Retinal pigment epithelial cell (primary cell): ENCODE results near the gene TUFT1.
"Not testable (repeated sequence)": the region's sequence is repeated elsewhere in the genome, so short reads cannot be mapped to it uniquely, and the experiment has no call there.

ENCODE experiments used
- DNase-seq: peaks from one replicate; pipeline ENCODE4 v3.0.0-alpha.2; 2010; ENCODE audit warnings: low read depth
- H3K4me3 ChIP-seq: 2 replicates; pipeline ENCODE4 v1.5.1; 2011; ENCODE audit warnings: mild to moderate bottlenecking, low read length, control low read depth, moderate library complexity
- CTCF ChIP-seq: conservative IDR thresholded peaks from 2 replicates; pipeline ENCODE4 v1.5.1; 2011; ENCODE audit warnings: low read depth, low read length, control low read depth, inconsistent platforms

TUFT1 gene

GRCh38 chr1:151615711-151616504 is 75.8 kb downstream of the TUFT1 start:
- H3K4me3 ChIP-seq = no peak overlapping the region
- no peak for TF ChIP-seq CTCF
- DNase-seq = no peak

DNA sequence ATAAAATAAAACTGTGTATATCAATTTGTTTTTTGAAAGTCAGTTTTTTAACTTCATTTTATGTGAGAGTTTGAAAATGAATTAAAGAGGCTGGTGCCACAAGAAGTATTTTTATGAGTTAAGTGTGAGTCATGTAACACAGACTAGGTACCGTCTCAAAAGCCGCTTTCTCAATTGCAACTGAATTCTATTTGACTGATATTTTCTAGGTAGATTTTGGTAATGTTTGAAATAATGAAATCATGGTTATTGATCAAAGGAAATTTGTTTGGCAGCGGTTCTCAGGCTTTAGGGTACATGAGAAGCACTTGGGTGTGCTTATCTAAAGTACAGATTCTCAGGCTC is 76.4 kb downstream of the TUFT1 start:
- DNase-seq = no peak
- H3K4me3 ChIP-seq = no peak overlapping the region
- TF ChIP-seq CTCF = no peak

GRCh38 chr1:151618003-151618402 is 77.9 kb downstream of the TUFT1 start:
- no peak for TF ChIP-seq CTCF
- no peak for DNase-seq

DNA sequence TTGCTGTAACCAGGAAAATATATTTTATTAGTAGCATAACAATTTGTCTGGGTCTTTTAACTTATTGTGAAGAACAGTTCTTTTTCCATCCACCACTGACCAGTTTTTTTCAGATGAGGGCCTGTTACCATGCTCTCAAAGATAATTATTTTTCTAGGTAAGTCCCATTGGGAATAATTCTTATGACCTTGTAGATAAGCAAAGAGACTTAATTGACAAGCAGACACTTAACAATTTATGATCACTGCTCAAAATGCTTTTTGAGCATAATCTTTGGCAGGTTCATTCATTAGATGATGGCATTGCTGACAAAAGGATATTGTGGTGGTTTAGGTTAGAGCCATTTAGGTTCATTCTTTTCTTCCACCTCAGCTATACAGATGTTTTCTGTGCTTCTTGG is 78.4 kb downstream of the TUFT1 start:
- H3K4me3 ChIP-seq = no peak overlapping the region
- no peak for DNase-seq
- TF ChIP-seq CTCF = no peak

More at GRCh38 chr1:151618003-151618402, 77.9 kb downstream of the TUFT1 start:
- H3K4me3 ChIP-seq = no peak overlapping the region

DNA sequence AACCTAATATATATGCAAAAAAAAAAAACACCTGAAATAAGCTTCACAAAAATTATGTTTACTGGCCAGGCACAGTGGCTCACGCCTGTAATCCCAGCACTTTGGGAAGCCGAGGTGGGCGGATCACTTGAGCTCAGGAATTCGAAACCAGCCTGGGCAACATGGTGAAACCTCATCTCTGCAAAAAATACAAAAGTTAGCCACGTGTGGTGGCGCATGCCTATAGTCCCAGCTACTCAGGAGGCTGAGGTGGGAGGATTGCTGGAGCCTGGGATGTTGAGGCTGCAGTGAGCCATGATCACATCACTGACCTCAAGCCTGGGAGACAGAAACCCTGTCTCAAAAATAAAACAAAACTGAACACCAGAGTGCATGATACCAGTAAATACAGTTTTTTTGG is 78.9 kb downstream of the TUFT1 start:
- not testable (repeated sequence) for H3K4me3 ChIP-seq, DNase-seq

DNA sequence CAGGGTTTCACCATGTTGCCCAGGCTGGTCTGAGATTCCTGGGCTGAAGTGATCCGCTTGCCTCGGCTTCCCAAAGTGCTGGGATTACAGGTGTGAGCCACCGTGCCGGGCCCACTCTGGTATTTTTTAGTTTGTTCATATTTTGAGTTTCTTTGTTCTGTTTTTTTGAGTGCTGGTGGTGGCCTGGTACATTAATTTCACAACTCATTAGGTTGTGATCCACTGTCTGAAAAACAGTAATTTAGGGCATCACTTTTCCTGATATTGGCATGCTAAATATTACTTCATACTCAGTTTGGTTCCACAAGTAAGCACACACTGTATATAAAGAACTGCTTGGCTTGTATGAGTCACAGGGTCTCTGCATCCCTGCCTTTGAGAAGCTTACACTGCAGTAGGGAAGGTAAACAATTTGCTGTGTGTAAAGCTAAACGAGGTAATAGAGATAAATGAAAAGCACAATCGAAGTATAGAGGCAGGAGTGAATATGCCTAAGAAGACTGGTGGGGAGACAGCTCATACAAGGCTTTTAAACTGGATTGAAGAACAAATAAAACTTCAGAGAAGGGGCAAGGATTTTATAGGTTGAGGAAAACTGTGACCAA is 79.5 kb downstream of the TUFT1 start:
- no peak for TF ChIP-seq CTCF
- DNase-seq = no peak
- no peak overlapping the region for H3K4me3 ChIP-seq

- TF ChIP-seq CTCF = no peak
- H3K4me3 ChIP-seq = no peak overlapping the region
- DNase-seq = no peak
Measured at GRCh38 chr1:151620286-151620685, 80.2 kb downstream of the TUFT1 start.
